GM19240 (cell line): ENCODE results near the gene GPX6.
A peak's percentile ranks its signal among the peaks of the same experiment; 100 is the strongest.
"Not testable (repeated sequence)": the region's sequence is repeated elsewhere in the genome, so short reads cannot be mapped to it uniquely, and the experiment has no call there.

Experiments
- DNase-seq: peaks from one replicate; pipeline ENCODE4 v3.0.0; 2011; ENCODE audit warnings: low spot score; ENCODE audit not compliant: insufficient read length

The GPX6 gene

DNA sequence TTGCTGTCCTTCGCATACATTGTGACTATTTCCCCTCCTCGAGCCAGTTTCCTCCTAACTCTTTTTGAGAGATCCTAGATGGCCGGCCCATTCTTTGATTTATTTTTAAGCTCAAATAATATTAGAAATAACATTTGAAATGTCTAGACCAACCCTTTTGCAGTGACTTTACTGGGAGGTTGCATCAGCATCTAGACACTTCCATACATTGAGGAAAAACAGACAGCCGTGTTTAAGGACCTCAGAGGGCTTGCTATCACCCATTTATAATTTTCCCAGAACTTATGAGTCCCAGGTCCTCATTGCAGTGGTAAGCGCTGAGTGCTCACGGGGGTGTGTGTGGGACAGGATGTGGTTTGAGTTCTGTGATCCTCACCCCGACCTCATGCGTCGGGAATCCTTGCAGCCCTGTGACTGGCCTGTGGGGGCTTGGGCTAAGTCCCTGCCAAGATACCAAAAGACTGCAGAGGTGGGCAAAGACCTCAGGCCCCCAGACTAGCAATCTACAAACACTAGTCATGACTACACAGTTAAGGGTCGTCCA is 10.0 kb upstream of the GPX6 start, which contains the start of gene GPX5:
Gene GPX5, plus strand, starts transcription at position 386 of the 544 bp plus-strand sequence. Its CDS starts 133 bp downstream, at position 519.
- no peak for DNase-seq

GRCh38 chr6:28523241-28523622 is 7.6 kb upstream of the GPX6 start:
- DNase-seq: no peak

DNA sequence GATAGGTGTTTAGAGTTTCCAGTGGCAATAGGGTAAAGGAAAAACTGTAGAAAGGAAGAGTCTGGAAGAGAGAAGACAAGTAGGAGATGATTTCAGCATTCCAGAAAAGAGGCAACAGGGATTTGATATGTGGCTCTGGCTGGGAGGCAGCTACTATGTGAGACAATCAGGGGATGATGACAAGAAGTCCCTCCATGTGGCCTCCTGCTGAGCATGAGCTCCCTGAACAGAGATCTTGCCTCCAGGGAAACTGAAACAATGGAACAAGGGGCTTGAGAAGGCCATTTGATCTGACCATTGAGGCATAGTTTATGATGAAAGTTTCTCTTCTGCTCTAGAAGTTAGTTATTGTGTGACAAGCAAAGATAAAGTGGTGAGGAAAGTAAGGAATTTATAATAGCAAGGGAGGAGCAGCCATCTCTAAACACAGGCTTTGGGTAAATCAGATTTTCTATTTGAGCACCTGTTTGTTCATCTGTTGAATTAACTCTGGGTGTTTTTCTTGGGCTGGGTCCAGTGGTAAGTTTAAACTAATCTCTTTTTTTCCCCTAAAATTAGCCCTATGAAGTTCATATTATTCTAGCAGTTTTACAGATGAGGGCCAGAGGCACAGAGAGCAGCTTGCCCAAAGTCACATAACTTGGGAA is 7.1 kb upstream of the GPX6 start:
- DNase-seq: no peak

- DNase-seq: no peak
Observed at GRCh38 chr6:28517964-28518363, 2.4 kb upstream of the GPX6 start.

GRCh38 chr6:28512387-28512786 is 3.2 kb downstream of the GPX6 start:
- DNase-seq: not testable (repeated sequence)

DNA sequence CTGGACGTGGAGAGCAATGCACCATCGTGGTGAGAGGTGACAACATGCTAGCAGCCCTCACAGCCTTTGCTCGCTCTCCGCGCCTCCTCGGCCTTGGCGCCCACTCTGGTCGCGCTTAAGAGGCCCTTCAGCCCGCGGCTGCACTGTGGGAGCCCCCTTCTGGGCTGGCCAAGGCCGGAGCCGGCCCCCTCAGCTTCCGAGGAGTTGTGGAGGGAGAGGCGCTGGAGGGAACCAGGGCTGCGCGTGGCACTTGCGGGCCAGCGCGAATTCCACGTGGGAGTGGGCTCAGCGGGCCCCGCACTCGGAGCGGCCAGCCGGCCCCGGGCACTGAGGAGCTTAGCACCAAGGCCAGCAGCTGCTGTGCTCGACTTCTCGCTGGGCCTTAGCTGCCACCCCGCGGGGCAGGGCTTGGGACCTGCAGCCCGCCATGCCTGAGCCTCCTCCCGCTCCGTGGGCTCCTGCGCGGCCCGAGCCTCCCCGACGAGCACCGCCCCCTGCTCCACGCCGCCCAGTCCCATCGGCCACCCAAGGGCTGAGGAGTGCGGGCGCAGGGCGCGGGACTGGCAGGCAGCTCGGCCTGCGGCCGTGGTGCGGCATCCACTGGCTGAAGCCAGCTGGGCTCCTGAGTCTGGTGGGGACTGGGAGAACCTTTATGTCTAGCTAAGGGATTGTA is 3.8 kb downstream of the GPX6 start:
- no peak for DNase-seq

DNA sequence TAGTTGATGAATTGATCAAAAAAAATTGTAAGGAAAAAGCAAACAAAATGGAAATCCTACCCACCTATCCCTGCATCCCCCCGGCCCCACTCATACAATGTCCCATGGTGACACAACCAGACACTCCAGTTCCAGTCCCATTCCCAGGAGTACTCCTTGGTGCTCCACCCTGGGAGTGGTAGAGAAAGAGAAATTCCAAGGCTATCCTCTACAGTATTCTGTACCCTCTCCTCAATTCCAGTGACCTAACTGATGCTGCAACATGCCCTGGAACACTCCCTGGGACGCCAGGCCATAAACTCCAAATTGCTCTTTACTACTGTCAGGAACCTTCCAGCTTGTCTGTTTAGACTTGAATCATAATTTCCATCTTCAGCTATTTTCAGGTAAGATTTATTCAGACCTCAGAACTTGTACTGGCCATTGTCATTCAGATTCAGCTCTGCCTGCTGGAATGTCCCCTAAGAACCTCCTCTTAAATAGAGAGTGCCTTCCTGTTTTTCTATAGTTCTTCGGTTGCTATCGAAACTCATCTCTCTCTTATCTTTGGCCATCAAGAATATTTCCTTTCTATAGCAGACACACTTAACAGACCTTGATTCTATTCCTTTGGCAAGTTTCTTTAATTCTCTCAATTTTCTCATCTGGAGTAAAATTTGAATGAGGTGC is 8.7 kb downstream of the GPX6 start:
- no peak for DNase-seq

DNA sequence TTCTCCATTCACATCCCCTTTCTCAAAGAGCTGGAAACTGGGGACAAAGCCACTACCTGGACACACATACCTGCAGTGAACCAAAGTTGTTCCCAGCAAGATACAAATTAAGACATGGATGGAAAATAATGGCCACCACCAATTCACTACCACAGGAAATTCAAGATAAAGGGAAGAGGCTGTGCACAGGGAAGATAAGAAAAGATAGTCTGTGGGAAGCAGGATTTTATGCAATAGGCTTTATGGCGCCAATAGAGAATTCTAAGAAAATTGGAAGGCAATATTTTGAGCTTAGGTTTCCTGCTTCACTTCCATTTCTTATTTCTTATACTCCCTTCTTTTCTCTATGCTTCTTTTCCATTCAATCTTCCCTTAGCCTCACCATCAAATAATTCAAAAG is 9.9 kb downstream of the GPX6 start:
- DNase-seq: no peak

DNA sequence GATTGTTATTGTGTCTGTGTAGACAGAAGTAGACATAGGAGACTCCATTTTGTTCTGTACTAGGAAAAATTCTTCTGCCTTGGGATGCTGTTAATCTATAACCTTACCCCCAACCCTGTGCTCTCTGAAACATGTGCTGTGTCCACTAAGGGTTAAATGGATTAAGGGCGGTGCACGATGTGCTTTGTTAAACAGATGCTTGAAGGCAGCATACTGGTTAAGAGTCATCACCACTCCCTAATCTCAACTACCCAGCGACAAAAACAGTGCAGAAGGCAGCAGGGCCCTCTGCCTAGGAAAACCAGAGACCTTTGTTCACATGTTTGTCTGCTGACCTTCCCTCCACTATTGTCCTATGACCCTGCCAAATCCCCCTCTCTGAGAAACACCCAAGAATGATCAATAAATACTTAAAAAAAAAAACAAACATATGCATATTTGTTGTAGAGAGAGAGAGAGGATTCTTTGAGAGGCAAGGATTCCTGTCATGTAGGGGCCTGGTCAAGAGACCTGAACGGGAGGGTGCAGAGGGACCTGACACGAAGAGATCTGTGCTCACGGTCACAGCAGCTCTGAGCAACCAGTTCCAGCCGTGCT is 12.8 kb downstream of the GPX6 start:
- DNase-seq: not testable (repeated sequence)

GRCh38 chr6:28502136-28502535 is 13.5 kb downstream of the GPX6 start:
- DNase-seq: not testable (repeated sequence)

DNA sequence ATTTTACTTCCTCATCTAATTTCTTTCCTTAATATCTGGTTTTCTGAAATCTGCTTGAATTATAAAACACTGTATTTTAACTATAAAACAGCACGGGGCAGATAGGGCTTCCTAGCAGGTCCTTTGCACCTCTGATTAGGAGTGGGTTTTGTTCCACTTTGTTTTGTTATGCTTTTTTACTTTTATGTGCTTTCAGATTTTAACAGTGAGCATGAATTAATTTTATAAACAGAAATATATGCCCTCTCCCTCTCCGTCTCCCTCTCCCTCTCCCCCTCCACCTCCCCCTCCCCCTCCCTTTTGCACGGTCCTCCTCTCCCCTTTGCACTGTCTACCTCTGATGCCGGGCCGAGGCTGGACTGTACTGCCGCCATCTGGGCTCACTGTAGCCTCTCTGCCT is 14.3 kb downstream of the GPX6 start:
- no peak for DNase-seq

DNA sequence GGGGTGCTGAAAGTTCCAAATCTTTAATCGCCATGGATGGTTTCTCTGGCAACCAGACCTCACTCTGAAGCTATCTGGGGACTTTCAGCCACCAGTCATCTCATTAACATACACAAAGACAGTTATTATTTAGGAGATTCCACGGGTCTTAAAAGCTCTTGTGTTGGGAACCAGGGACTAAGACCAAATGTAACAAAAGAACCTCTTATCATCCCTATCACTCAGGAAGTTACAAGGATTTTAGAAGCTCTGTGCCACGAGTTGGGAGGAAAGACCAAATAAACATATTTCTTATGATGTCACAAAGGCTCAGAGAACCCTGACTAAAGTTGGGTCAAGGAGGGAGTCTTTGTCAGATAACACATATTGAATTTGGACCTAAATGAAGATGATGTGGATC is 17.7 kb downstream of the GPX6 start:
- DNase-seq: no peak

DNA sequence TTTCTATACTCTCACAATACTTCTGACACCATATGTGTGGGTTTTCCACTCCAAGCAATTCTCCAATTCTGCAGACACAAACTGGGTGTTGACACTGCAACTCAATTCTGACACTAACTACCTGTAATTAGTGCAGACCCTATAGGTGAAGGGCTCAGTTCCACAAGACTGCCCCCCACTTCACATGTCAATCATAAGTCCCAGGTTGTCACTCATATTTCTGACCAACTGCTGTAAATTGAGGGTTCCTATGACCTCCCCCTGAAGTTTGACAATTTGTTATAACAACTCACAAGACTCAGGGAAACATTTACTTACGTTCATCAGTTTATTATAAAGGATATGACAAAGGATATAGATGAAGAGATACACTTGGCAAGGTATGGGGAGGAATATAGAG is 18.3 kb downstream of the GPX6 start:
- DNase-seq: no peak

GRCh38 chr6:28496099-28496779 is 19.4 kb downstream of the GPX6 start:
- no peak for DNase-seq

DNA sequence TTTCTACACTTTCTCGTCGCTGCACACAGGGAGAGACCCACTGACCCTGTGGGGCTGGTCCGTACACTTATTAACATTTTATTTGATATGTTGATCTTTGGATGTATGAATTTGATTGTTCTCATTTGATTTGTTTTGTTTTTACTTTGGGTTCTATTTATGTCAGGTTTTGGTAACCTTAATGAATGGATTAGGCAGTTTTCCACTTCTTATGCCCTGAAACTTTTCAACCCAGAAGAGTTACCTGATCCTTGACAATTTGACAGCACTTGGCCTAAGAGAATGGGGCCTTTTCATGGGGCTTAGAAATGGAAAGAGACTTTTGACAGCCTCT is 23.6 kb downstream of the GPX6 start:
- DNase-seq: no peak

DNA sequence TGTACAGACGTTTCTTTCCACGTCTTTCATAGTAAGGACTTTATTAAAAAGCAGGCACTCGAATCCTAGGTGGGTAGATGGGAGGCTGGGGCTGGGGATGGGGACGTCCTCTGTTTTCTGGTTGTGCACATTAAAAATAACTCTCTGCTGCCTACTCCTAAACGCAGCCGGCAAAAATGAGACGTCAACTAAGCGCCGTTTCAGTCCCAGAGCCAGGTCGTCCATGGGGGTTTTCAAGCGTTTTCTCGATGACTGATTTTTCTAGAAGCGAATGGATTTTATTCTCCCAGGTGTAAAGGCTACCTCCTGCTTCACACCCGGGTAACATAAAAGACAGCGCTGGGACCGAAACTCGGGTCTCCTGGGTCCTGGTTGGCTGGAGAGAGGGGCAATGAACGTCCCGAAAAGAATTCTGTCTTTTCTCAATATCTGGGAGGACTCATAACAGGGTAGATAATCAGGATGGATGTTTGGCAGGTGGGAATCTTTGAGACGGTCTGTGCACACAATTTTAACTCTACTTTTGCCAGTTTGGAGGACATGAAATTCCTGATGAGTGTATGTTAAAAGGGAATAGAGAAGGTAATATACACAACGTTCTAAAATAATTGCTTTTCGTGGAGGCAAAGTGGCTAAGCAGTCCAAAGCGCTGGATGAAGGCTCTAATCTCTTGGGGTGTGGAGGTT is 25.2 kb downstream of the GPX6 start:
- no peak for DNase-seq

- DNase-seq: peak; percentile 26
Observed at GRCh38 chr6:28489366-28490204, 26.0 kb downstream of the GPX6 start.

DNA sequence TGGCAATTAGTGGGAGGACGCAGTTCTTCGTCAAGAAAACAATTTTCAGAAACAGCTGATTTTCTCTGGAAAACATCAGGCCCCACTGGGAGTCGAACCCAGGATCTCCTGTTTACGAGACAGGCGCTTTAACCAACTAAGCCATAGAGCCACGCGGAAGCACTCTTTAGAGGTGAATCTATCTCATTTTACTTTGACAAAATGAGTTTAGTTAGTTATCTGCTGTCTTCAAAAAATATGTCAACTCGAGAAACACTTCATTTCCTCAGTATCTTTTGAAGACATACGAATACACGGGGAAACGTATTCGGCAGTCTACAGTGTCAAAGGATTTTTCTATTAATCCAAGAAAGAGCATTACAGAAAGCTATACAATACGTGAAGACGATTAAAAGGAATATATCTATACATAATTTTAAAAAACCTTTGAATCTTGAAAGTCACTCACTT is 26.7 kb downstream of the GPX6 start:
- DNase-seq: no peak

GRCh38 chr6:28486988-28487742 is 28.4 kb downstream of the GPX6 start:
- no peak for DNase-seq
